Neural progenitor cell (in vitro differentiated cells): ENCODE measurements around the gene KMT5B.

Experiments used
- CTCF ChIP-seq: fragments of 200-600 bp; sonication (generic); IDR thresholded peaks from 2 replicates; pipeline ENCODE4 v1.5.1; 2017; ENCODE audit warnings: antibody characterized with exemption, mild to moderate bottlenecking
- EZH2 ChIP-seq: fragments of 200-600 bp; sonication (generic); IDR thresholded peaks from 2 replicates; pipeline ENCODE4 v1.6.1; 2017; ENCODE audit warnings: antibody characterized with exemption, mild to moderate bottlenecking, moderate library complexity
- EZH2phosphoT487 ChIP-seq: fragments of 200-600 bp; sonication (generic); IDR thresholded peaks from 2 replicates; pipeline ENCODE4 v1.6.1; 2017; ENCODE audit warnings: antibody characterized with exemption

GRCh38 chr11:68258363-68258765 is 45.3 kb upstream of the KMT5B start:
- TF ChIP-seq EZH2 = no peak
- TF ChIP-seq CTCF = no peak
- no peak for TF ChIP-seq EZH2phosphoT487
